ENCODE measurements around the gene PRPS1L1. TPM values are rescaled to one million over a fixed set of nuclear protein-coding genes. Genes with fewer than 3 reads are reported as not detected.

The PRPS1L1 gene
- total RNA-seq, 4 donors from 2014 or later = not detected

- 68% methylated on average over 5 of the region's 5 CpGs for whole genome bisulfite sequencing
- intact Hi-C loops (cut with DNase I) = no loop called here
Measured at GRCh38 chr7:17994079-17994850, 33.4 kb downstream of the PRPS1L1 start.

DNA sequence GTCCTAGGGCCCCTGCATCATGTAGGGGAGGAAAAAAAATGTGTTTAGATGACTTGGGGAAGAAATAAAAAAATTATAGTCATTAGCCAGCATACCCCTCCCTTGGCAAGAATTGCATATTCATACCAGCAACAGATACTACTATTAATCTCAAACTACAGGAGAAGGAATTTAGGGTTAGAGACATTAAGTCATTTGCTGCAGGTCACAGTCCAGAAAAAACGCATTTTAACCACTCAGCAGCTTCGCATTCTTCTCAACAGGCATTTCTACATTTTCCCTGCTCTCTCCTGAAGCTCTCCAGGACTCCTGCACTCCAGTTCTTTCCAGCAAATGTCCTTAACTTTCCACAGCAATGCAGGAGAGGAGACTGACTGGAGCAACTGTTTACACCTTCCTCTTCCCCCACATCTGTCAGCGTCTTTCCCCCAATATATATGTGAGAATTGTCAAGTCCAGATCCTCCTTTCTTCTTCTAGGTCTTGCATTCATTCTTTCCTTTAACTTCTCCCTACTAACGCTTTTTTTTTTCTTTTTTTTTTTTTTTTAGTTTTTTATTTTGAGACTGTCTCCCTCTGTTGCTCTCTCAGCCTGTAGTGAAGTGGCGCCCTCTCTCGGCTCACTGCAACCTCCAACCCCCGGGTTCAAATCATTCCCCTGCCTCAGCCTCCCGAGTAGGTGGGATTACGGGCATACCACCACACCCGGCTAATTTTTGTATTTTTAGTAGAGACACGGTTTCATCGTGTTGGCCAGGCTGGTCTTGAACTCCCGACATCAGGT lies 35.6 kb downstream of the PRPS1L1 start:
- TF ChIP-seq, protein P1, sequence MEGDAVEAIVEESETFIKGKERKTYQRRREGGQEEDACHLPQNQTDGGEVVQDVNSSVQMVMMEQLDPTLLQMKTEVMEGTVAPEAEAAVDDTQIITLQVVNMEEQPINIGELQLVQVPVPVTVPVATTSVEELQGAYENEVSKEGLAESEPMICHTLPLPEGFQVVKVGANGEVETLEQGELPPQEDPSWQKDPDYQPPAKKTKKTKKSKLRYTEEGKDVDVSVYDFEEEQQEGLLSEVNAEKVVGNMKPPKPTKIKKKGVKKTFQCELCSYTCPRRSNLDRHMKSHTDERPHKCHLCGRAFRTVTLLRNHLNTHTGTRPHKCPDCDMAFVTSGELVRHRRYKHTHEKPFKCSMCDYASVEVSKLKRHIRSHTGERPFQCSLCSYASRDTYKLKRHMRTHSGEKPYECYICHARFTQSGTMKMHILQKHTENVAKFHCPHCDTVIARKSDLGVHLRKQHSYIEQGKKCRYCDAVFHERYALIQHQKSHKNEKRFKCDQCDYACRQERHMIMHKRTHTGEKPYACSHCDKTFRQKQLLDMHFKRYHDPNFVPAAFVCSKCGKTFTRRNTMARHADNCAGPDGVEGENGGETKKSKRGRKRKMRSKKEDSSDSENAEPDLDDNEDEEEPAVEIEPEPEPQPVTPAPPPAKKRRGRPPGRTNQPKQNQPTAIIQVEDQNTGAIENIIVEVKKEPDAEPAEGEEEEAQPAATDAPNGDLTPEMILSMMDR (IDR thresholded peaks at IDR 0.05) = peak in 1 of 3 experiments; percentile 10
- TF ChIP-seq POLR2AphosphoS5 (IDR thresholded peaks at IDR 0.05) = no peak
- Histone ChIP-seq H3K9me3 (no peaks in the 10 kb centered on the region), H3K36me3 (no peaks in the 10 kb centered on the region), H3K4me3 (no peak overlapping the region), H3K27ac (replicated peaks in 1 of 4) (no peak overlapping the region), H3K27me3 (no peaks in the 10 kb centered on the region), H3K4me1 (peaks cover 0 to 2% (median 0%) of the 10 kb centered on the region in 4 donors)
- WGBS = 61% methylated on average over 13 of the region's 13 CpGs
- DNase-seq (ENCODE audit: extremely low spot score) = no peak
- intact Hi-C loops (cut with DNase I) = no loop called here

More at GRCh38 chr7:17994079-17994850, 33.4 kb downstream of the PRPS1L1 start:
- no peak for DNase-seq (ENCODE audit: extremely low spot score)
- H3K4me1 ChIP-seq = no peaks in the 10 kb centered on the region
- H3K27me3 ChIP-seq = no peaks in the 10 kb centered on the region
- TF ChIP-seq, protein P1 (IDR thresholded peaks at IDR 0.05) = no peak
- no peak for TF ChIP-seq POLR2A (IDR thresholded peaks at IDR 0.05; ENCODE audit: low read depth)
- no peak for TF ChIP-seq POLR2AphosphoS5 (IDR thresholded peaks at IDR 0.05)
- TF ChIP-seq EP300 (IDR thresholded peaks at IDR 0.05) = no peak
- no peak overlapping the region for H3K27ac ChIP-seq (replicated peaks in 1 of 4)
- H3K9me3 ChIP-seq = peaks cover 0 to 6% (median 3%) of the 10 kb centered on the region in 4 donors
- H3K36me3 ChIP-seq = no peaks in the 10 kb centered on the region
- H3K4me3 ChIP-seq = no peak overlapping the region

- Histone ChIP-seq H3K27ac (replicated peaks in 1 of 4) (no peak overlapping the region), H3K27me3 (no peaks in the 10 kb centered on the region), H3K36me3 (no peaks in the 10 kb centered on the region), H3K4me1 (peaks cover 0 to 7% (median 2%) of the 10 kb centered on the region in 4 donors), H3K4me3 (no peak overlapping the region), H3K9me3 (no peaks in the 10 kb centered on the region)
- intact Hi-C loops (cut with DNase I) = no loop called here
- TF ChIP-seq POLR2AphosphoS5 (IDR thresholded peaks at IDR 0.05) = no peak
- TF ChIP-seq, protein P1 (IDR thresholded peaks at IDR 0.05) = no peak
- no peak for TF ChIP-seq EP300 (IDR thresholded peaks at IDR 0.05)
- TF ChIP-seq POLR2A (IDR thresholded peaks at IDR 0.05; ENCODE audit: low read depth) = no peak
- 98% methylated on average over 3 of the region's 3 CpGs for WGBS
- DNase-seq (ENCODE audit: extremely low spot score) = no peak
Measured at GRCh38 chr7:17990761-17991160, 36.9 kb downstream of the PRPS1L1 start.

- 76% methylated on average over 5 of the region's 5 CpGs for WGBS
- no peak for DNase-seq (ENCODE audit: extremely low spot score)
- Histone ChIP-seq H3K36me3 (no peaks in the 10 kb centered on the region), H3K27ac (replicated peaks in 1 of 4) (no peak overlapping the region), H3K9me3 (no peaks in the 10 kb centered on the region), H3K27me3 (no peaks in the 10 kb centered on the region), H3K4me1 (peaks cover 0 to 7% (median 2%) of the 10 kb centered on the region in 4 donors), H3K4me3 (no peak overlapping the region)
- TF ChIP-seq POLR2AphosphoS5 (IDR thresholded peaks at IDR 0.05) = no peak
- TF ChIP-seq, protein P1 (IDR thresholded peaks at IDR 0.05) = no peak
- no peak for TF ChIP-seq EP300 (IDR thresholded peaks at IDR 0.05)
- TF ChIP-seq POLR2A (IDR thresholded peaks at IDR 0.05; ENCODE audit: low read depth) = no peak
- intact Hi-C loops (cut with DNase I) = no loop called here
Measured at GRCh38 chr7:17989546-17989945, 38.1 kb downstream of the PRPS1L1 start.

Measured in esophagus muscularis mucosa (tissue), 4 donors.